ENCODE data around the gene JDP2. TPM values are rescaled to one million over a fixed set of nuclear protein-coding genes. Genes with fewer than 3 reads are reported as not detected.

JDP2 gene
- total RNA-seq, 1 experiment from 2014 or later = 23.3 TPM

GRCh38 chr14:75469164-75469563 is 41.3 kb downstream of the JDP2 start:
- CTCF ChIA-PET = interaction anchor here (0.8 to 2.0 kb wide), 2 partner anchors 92 to 161 kb away, joined by 3 to 7 read pairs; no protein-coding TSS in a partner anchor
- ATAC-seq = no peak
- Mint-ChIP-seq H3K36me3 (peaks cover 15% of the 10 kb centered on the region), H3K27me3 (ENCODE audit: low read depth) (no peaks in the 10 kb centered on the region; the same call in 1 of the 2 replicates), H3K4me1 (0 out of 2 replicates have a peak, but pooled peaks cover under 1% of the 10 kb centered on the region), H3K27ac (peak overlapping the region; percentile 78; the same call in 1 of the 2 replicates), H3K4me3 (no peak overlapping the region), H3K9me3 (no peaks in the 10 kb centered on the region)
- POLR2A ChIA-PET = interaction anchor here (0.5 kb wide), 1 partner anchor 41 kb away, joined by 3 read pairs; no protein-coding TSS in a partner anchor
- TF ChIP-seq PRRX2 (CRISPR knock-in tag; IDR thresholded peaks at IDR 0.05) (no peak), ZNF671 (CRISPR knock-in tag; IDR thresholded peaks at IDR 0.05) (no peak), MYBL2 (CRISPR knock-in tag; IDR thresholded peaks at IDR 0.05) (no peak), CREB1 (CRISPR knock-in tag; IDR thresholded peaks at IDR 0.05) (no peak), CREM (CRISPR knock-in tag; IDR thresholded peaks at IDR 0.05) (no peak), USF2 (CRISPR knock-in tag; IDR thresholded peaks at IDR 0.05) (no peak), IRF1 (CRISPR knock-in tag; IDR thresholded peaks at IDR 0.05) (no peak), TEAD1 (CRISPR knock-in tag; IDR thresholded peaks at IDR 0.05) (no peak), ATF6 (CRISPR knock-in tag; IDR thresholded peaks at IDR 0.05) (no peak), ESRRA (CRISPR knock-in tag; IDR thresholded peaks at IDR 0.05; ENCODE audit: borderline replicate concordance) (no peak), TEAD4 (CRISPR knock-in tag; IDR thresholded peaks at IDR 0.05) (no peak)
- DNase-seq (ENCODE audit: low spot score) = no peak

GRCh38 chr14:75469606-75470237 is 41.9 kb downstream of the JDP2 start:
- Mint-ChIP-seq H3K27me3 (ENCODE audit: low read depth) (no peaks in the 10 kb centered on the region; the same call in 1 of the 2 replicates), H3K27ac (no peak overlapping the region), H3K4me3 (no peak overlapping the region), H3K4me1 (0 out of 2 replicates have a peak, but pooled peaks cover 2% of the 10 kb centered on the region), H3K36me3 (peaks cover 15% of the 10 kb centered on the region), H3K9me3 (no peaks in the 10 kb centered on the region)
- DNase-seq (ENCODE audit: low spot score) (no peak), ATAC-seq (no peak)
- CTCF ChIA-PET = interaction anchor here (2.0 kb wide), 1 partner anchor 162 kb away, joined by 7 read pairs; no protein-coding TSS in a partner anchor
- POLR2A ChIA-PET = interaction anchor here (0.5 kb wide), 1 partner anchor 41 kb away, joined by 3 read pairs; no protein-coding TSS in a partner anchor
- no peak for TF ChIP-seq E2F1 (CRISPR knock-in tag; IDR thresholded peaks at IDR 0.05)
- TF ChIP-seq ZBTB43 (CRISPR knock-in tag; IDR thresholded peaks at IDR 0.05) = no peak
- no peak for TF ChIP-seq SMAD3 (CRISPR knock-in tag; IDR thresholded peaks at IDR 0.05; ENCODE audit: borderline replicate concordance)
- TF ChIP-seq IRF1 (CRISPR knock-in tag; IDR thresholded peaks at IDR 0.05) = no peak
- no peak for TF ChIP-seq ZBTB21 (CRISPR knock-in tag; IDR thresholded peaks at IDR 0.05; ENCODE audit: borderline replicate concordance)
- TF ChIP-seq CREM (CRISPR knock-in tag; IDR thresholded peaks at IDR 0.05) = no peak
- no peak for TF ChIP-seq AFF4 (CRISPR knock-in tag; IDR thresholded peaks at IDR 0.05; ENCODE audit: borderline replicate concordance)
- no peak for TF ChIP-seq HMGA2 (CRISPR knock-in tag; IDR thresholded peaks at IDR 0.05)
- TF ChIP-seq SMAD4 (CRISPR knock-in tag; IDR thresholded peaks at IDR 0.05) = no peak
- TF ChIP-seq ZNF512 (CRISPR knock-in tag; IDR thresholded peaks at IDR 0.05; ENCODE audit: borderline replicate concordance) = no peak
- TF ChIP-seq ZSCAN18 (CRISPR knock-in tag; IDR thresholded peaks at IDR 0.05) = no peak
